GF-D8 (cell line): ENCODE measurements around the gene KCNJ8.
"Not testable (repeated sequence)": the region's sequence is repeated elsewhere in the genome, so short reads cannot be mapped to it uniquely, and the experiment has no call there.

Source experiments
- DNase-seq: peaks from one replicate; lab custom pipeline; 2025; lab: John Stamatoyannopoulos, UW

The KCNJ8 gene

DNA sequence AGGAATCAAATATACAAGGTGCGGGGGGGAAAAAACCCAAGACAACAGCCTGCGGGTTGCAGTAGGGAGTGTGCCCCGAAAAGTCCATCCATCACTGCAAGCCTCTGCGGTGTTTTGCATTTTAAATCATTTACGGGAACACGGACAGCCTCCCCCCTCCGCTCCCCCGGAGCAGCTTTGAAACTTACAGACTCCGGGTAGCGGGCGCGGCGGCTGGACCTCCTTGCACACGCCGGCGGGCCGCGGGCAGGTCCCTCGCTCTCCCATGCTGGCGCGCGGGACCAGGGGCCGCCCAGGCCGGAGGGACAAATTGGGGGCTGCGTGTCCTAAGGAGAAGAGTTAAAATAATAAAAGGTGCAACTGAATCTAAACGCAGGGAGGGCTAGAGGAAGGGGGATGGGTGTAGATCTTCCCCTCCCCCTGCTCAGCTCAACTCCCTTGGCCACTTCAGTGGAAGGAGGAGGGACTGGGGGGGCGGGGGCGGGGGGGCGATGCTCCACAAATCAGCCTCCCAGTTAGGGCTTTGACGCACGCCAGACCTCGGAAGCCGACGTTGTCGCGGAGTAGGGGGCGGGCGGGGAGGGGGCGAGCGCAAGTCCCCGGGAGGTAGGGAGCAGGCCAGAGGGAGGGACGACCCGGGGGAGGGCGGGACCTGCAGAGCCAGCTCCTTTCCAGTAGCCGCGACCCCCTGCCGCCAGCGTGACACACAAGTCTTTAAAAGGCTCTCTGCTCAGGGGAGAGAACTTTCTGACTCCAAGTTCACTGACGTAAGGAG is at the start of gene KCNJ8:
KCNJ8 (minus strand) TSS at position 349 of the 775 bp plus-strand sequence. CDS start 1,090 bp downstream, outside the sequence.
- DNase-seq: no peak

DNA sequence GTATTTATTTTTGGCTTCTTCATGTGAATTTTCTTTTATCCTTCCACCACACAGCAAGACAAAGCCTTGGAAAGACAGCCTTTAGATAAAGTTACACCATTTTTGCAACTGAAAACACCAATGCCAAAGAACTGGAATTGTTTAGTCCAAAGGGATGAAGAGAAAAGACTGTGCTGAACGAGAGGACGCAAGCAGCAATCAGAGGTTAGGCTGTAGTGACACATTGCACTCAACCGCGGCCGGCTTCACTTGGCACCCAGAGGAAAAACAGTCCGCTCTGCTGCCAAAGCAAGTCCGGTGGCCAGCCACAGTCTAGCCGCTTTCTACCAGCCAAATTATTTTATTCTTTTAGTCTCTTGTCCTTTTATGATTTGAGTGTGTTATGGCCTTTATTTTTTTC is 49.1 kb upstream of the KCNJ8 start:
- no peak for DNase-seq

DNA sequence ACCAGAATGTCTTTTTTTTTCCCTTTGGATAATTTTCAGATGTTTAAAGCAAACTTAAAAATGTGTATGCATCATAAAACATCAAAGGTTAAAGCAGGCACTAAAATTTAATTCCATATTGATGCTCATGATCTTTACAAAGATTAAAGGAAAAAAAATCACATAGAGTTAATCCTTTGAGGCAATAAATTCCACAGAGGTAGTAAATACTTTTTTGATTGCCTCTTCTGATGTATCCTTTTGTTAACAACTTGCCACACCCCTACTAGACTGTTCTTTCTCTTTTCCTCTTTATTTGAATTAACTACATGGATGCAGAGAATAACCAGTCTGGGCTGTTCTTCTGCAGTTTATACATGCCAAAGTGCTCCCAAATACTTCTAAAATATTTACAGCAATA is 45.2 kb upstream of the KCNJ8 start:
- no peak for DNase-seq

DNA sequence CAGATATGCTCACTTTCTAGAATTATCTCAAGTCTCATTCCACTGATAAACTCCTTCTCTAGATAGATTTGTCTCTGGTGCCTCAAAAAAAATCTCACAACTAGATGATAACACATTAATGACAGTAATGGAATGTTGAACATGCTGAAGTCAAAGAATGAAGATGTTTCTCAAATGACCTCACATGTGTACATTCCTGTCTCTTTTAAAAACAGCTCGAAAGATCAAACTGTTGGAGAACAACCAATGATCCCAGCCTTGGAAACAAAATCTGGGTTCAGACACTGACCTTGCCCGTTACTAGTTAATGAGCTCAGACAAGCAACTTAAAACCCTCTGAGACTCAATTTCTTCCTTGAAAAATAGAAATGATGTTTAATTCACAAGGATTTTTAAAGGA is 44.7 kb upstream of the KCNJ8 start:
- no peak for DNase-seq

DNA sequence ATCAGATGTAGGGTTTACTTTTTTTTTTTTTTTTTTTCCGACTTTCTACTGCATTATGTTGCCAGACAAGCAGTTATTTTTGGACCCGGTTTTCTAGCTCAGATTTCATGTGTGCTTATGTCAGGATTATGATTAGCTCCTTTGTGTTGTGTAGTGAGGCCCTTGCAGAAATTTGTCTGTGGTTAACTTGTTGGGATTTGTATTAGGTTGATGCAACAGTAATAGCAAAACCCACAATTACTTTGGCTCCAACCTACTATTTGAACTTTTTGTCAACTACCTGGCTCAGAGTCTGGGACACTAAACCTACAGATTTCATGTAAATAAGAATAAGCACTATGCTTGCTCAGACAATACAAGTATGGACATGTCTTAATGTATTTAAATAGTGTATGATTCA is 44.1 kb upstream of the KCNJ8 start:
- DNase-seq: no peak

DNA sequence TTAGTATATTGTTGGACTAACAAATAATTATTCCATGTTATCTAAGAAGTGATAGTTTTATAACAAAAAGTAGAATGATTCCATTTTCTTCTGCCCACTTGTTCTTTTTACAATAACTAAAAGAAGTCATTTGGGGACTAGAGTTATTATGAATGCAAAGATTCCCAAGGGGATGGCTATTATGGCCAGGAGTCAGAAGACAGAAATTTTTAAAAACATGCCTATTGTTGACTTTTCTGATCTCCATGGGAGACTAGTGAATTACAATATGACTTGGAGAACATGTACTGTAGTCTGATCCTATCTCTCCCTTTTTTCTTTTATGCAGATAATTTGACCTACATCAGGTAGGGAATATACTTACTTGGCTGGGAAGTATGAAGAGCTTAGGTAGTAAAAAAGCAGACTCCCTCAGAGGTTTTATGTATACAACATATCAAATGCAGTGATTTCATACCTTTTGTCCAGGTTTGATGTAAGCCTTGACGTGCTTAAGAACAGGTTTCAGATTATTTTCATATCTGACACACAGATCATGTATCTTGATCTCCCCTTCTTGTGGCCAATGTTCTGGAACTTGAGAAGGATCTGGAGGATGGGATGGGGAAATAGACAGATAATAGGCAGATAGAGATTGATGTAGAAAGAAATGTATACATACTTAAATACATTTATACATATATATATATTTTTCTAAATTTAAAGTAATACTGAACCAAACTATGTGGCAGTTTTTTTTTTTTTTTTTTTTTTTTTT is 41.0 kb upstream of the KCNJ8 start:
- DNase-seq: no peak

DNA sequence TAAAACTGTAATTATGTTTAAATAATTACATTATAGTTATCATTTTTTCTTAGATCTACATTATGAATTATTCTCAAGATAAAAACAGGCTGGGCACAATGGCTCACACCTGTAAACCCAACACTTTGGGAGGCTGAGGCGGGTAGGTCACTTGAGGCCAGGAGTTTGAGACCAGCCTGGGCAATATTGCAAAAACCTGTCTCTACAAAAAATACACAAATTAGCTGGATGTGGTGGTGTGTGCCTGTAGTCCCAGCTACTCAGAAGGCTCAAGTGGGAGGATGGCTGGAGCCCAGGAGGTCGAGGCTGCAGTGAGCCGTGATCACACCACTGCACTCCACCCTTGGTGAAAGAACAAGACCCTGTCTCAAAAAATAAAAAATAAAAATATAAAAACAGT is 40.3 kb upstream of the KCNJ8 start:
- no peak for DNase-seq

DNA sequence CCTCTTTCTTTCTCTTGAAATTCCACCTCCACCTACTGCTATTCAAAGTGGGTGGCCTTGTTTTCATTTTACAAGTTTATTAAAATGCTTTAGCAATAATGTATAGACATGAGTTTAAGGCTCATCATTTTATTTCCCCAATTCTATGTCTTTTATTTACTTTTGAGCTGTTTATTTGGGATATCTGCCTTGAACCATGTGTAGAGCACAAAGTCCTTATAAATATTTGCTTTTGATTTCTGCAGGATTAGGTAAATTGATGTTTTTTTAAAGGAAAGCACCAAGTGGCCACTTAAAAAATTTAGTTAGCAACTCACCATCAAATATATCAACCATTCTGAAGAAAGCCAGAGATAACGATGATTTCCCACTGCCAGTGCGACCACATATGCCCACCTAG is 39.8 kb upstream of the KCNJ8 start:
- DNase-seq: no peak

DNA sequence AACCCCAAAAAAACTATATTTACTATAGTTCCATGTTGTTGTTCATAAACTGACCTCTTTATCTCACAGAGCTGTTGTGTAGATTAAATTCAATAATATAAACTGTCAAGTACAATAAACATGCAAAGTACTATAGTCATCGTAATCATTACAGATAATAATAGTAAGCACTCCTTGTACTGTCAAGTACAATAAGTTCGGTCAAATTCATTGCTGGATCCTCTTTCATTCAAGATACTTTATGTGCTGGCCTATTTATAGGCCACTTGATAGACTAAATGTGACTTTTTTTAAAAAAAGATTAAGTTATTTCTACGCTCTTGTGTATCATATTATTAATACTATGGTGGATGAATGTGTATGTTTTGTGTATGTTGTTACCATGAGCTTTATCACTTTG is 39.2 kb upstream of the KCNJ8 start:
- no peak for DNase-seq

DNA sequence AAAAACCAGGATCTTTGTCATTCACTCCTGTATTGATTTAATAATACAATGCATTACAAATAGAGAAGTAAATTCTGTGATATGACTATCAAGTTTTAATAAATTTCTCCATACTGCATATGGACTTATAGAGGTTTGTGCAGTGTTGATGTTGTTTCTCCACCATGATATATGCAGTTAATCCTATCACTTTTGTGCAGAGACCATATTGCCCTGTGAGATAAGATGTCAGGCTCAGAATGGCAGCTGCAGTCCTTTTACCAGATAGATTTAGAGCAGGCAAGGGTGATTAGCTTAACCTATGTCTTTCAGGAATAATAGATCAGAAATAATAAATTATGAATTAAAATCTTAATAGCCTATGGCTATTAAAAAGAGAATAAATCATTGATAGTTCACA is 38.6 kb upstream of the KCNJ8 start:
- DNase-seq: no peak

GRCh38 chr12:21812340-21812739 is 37.8 kb upstream of the KCNJ8 start:
- DNase-seq: not testable (repeated sequence)

DNA sequence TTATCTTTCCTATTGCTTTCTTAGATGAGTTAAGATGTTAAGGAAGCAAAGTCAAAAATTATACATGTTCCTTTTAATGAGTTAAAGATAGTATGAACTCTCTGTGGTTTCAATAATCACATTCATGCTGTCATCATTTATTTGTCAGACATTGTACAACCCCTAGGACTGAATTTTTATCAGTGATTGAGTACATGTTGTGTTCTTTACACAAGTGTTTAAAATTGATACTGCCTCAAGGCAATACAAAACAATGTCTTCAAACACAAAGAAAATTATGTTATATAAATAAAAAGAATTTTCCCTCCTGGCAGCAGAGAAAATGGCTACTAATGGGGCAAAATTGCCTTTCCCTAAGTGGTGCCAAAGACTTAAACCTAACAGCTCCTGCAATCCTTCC is 34.6 kb upstream of the KCNJ8 start:
- no peak for DNase-seq

DNA sequence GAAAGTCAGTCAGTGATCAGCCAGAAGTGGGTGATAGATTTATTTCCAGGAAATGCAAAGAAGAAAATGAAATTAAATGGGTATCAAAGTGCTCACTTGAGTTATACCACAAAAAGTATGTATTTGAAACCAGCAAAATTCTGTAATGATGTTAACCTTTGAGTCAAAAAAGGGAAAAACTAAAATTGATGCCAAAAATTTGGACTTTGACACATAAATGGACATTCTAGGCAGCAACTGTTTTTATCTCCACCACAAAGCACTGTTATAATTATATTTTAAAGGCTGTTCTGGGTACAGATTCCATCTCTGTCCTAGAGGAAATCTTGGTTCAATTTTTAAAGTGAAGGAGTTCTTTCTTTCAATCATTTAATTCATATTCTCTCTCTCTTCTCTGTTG is 31.7 kb upstream of the KCNJ8 start:
- no peak for DNase-seq

DNA sequence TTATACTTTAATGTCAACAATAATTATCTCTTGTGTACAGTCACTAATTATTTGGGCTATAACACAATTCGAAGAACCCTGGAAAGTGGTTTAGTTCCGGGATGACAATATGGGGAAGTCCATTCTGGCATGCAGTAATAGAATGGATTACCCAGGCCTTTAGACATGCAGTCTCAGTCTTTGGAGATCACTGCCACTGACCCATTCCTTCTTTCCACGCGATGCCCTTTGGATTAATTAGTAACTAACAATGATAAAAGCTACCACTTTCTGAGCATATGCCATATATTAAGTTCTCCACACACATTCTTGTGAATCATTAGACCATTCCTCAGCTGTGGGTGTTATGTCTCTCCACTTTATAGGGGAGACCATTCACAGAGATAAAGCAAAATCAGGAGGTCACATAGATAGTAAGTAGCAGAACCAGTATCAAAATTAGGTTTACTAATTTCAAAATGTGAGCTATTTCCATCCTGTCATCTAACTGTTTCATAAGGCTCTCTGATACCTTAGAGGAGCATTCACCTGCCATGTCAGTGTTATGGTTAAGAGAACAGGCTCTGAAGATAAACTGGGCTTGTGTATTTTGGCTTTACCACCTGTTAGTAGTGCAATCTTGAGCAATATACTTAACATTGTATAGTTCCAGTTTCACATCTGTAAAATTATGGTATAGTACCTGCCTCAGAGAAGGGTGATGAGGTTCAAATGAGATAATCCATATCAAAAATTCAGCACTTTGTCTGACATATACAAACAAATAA is 27.2 kb upstream of the KCNJ8 start:
- no peak for DNase-seq

DNA sequence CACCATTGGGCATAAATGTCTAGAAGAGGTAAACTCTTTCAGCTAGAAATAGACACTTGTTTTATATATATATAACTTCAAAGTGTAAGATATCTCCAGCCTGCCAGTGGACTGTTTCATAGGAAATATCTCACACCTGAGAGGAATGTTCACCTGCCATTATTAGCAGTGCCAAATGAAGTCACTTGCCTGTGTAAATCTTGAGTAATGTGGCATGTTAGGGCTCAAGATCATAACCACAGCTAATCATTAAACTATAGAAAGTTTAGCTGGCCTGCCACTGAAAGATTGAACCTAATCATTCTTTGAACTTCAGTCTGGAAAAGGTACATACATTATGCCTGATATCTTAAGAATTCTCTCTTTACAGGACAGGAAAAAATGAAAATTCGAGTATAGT is 25.5 kb upstream of the KCNJ8 start:
- no peak for DNase-seq

- DNase-seq: no peak
Observed at GRCh38 chr12:21797539-21797938, 23.0 kb upstream of the KCNJ8 start.

GRCh38 chr12:21795648-21796328 is 21.3 kb upstream of the KCNJ8 start:
- no peak for DNase-seq

- DNase-seq: not testable (repeated sequence)
Observed at GRCh38 chr12:21794807-21795595, 20.5 kb upstream of the KCNJ8 start.

- not testable (repeated sequence) for DNase-seq
Observed at GRCh38 chr12:21789687-21790086, 15.2 kb upstream of the KCNJ8 start.

- no peak for DNase-seq
Observed at GRCh38 chr12:21788089-21788983, 13.8 kb upstream of the KCNJ8 start.
